ENCODE data around the gene DNM1L.

- TF ChIP-seq CTCF (IDR thresholded peaks at IDR 0.05; ENCODE audit: insufficient read depth, low read depth, low read length) (no peak), EZH2 (IDR thresholded peaks at IDR 0.05; ENCODE audit: insufficient read depth, low read length) (no peak)
Measured at GRCh38 chr12:32734952-32735351, 55.9 kb downstream of the DNM1L start.

Measured in astrocyte (in vitro differentiated cells and primary cell).